IMR-90 (cell line): ENCODE data around the gene APC. TPM values are rescaled to one million over a fixed set of nuclear protein-coding genes. Genes with fewer than 3 reads are reported as not detected.

Experiments used
- ATAC-seq: fragments of 200-7000 bp; cut with Tn5 transposase; 2 replicates; pipeline ENCODE4 v1.9.1; 2020; ENCODE audit warnings: low read depth, mild to moderate bottlenecking, moderate library complexity
- BruUV-seq: library from RNA; stranded (reverse); fragments of 400-500 nt; replicated peaks from 2 replicates; lab custom pipeline; 2021; lab: Mats Ljungman, UMichigan
- CTCF ChIA-PET: fragments of 300-600 bp; formaldehyde crosslinking; extraction: SDS; loops from one replicate; lab custom pipeline; 2021; ENCODE audit warnings: antibody characterized with exemption; lab: Yijun Ruan, JAX
- POLR2A ChIA-PET: fragments of 300-600 bp; sonication (Branson Sonifier 250); formaldehyde crosslinking; loops from one replicate; lab custom pipeline; 2022; ENCODE audit warnings: antibody characterized with exemption; ENCODE audit not compliant: unreplicated experiment; lab: Charles Lee
- DNase-seq: peaks from one replicate; pipeline ENCODE4 v3.0.0; 2013
- H2AFZ ChIP-seq: replicated peaks from 2 replicates; pipeline ENCODE3; 2013; ENCODE audit warnings: low read length, mild to moderate bottlenecking; ENCODE audit not compliant: poor library complexity
- H2AK5ac ChIP-seq: 2 replicates; pipeline ENCODE4 v1.6.1; 2013; ENCODE audit warnings: low read depth, low read length, inconsistent platforms
- H2AK9ac ChIP-seq: replicated peaks from 2 replicates; pipeline ENCODE3; 2013; ENCODE audit warnings: mild to moderate bottlenecking, low read depth, low read length, moderate library complexity; ENCODE audit not compliant: poor library complexity
- H2BK120ac ChIP-seq: 2 replicates; pipeline ENCODE4 v1.6.1; 2013; ENCODE audit warnings: low read depth, low read length, inconsistent platforms
- H2BK15ac ChIP-seq: 3 replicates; pipeline ENCODE4 v1.6.1; 2013; ENCODE audit warnings: low read depth, low read length, inconsistent platforms
- H2BK20ac ChIP-seq: 2 replicates; pipeline ENCODE4 v1.6.1; 2013; ENCODE audit warnings: low read depth, mild to moderate bottlenecking, inconsistent platforms, low read length, moderate library complexity
- H2BK5ac ChIP-seq: 2 replicates; pipeline ENCODE4 v1.6.1; 2013; ENCODE audit warnings: mild to moderate bottlenecking, low read depth, low read length, inconsistent platforms; ENCODE audit not compliant: poor library complexity, severe bottlenecking
- H3K14ac ChIP-seq: replicated peaks from 2 replicates; pipeline ENCODE4 v1.6.1; 2013; ENCODE audit warnings: low read depth, low read length, inconsistent platforms
- H3K18ac ChIP-seq: 2 replicates; pipeline ENCODE4 v1.6.1; 2013; ENCODE audit warnings: low read depth, low read length, control low read depth
- H3K23ac ChIP-seq: 2 replicates; pipeline ENCODE4 v1.6.1; 2013; ENCODE audit warnings: low read depth, low read length, inconsistent platforms
- H3K27ac ChIP-seq: 2 replicates; pipeline ENCODE4 v1.5.1; 2013; ENCODE audit warnings: mild to moderate bottlenecking, control low read depth, low read length; ENCODE audit not compliant: insufficient read depth
- H3K27me3 ChIP-seq: 2 replicates; pipeline ENCODE4 v1.6.1; 2013; ENCODE audit warnings: low read length; ENCODE audit not compliant: control insufficient read depth, insufficient read depth
- H3K36me3 ChIP-seq: 2 replicates; pipeline ENCODE4 v1.6.1; 2013; ENCODE audit warnings: low read length, mixed read lengths; ENCODE audit not compliant: control insufficient read depth, insufficient read depth
- H3K4ac ChIP-seq: 2 replicates; pipeline ENCODE4 v1.6.1; 2013; ENCODE audit warnings: low read depth, low read length, inconsistent platforms
- H3K4me1 ChIP-seq: 2 replicates; pipeline ENCODE4 v1.6.1; 2013; ENCODE audit warnings: low read length, mixed read lengths; ENCODE audit not compliant: control insufficient read depth, insufficient read depth
- H3K4me2 ChIP-seq: 2 replicates; pipeline ENCODE4 v1.6.1; 2013; ENCODE audit warnings: low read depth, mild to moderate bottlenecking, control low read depth, low read length, moderate library complexity
- H3K4me3 ChIP-seq: 2 replicates; pipeline ENCODE4 v1.5.1; 2013; ENCODE audit warnings: low read depth, mild to moderate bottlenecking, control low read depth, low read length, moderate library complexity; ENCODE audit not compliant: insufficient read depth
- H3K56ac ChIP-seq: 2 replicates; pipeline ENCODE4 v1.6.1; 2013; ENCODE audit warnings: low read length, inconsistent platforms; ENCODE audit not compliant: insufficient read depth; ENCODE audit errors: extremely low read depth
- H3K79me1 ChIP-seq, 2 experiments: 2 replicates each; pipeline ENCODE4 v1.6.1; 2013; ENCODE audit warnings: low read length in 2 of 2, inconsistent platforms in 1 of 2, low read depth in 1 of 2
- H3K9ac ChIP-seq: 2 replicates; pipeline ENCODE4 v1.6.1; 2013; ENCODE audit warnings: low read depth, low read length, control low read depth
- H3K9me1 ChIP-seq: 2 replicates; pipeline ENCODE4 v1.6.1; 2013; ENCODE audit warnings: low read length, inconsistent platforms; ENCODE audit not compliant: insufficient read depth
- H3K9me3 ChIP-seq: 2 replicates; pipeline ENCODE4 v1.6.1; 2013; ENCODE audit warnings: low read length; ENCODE audit not compliant: control insufficient read depth, insufficient read depth
- H4K20me1 ChIP-seq: 2 replicates; pipeline ENCODE4 v1.6.1; 2013; ENCODE audit warnings: low read length, inconsistent platforms; ENCODE audit not compliant: insufficient read depth
- H4K5ac ChIP-seq: 2 replicates; pipeline ENCODE4 v1.6.1; 2013; ENCODE audit warnings: mild to moderate bottlenecking, low read depth, low read length, control low read depth
- H4K8ac ChIP-seq, 2 experiments: 2 replicates each; pipeline ENCODE4 v1.6.1; 2013; ENCODE audit warnings: low read depth in 2 of 2, low read length in 2 of 2, control low read depth in 1 of 2, inconsistent platforms in 1 of 2
- H4K91ac ChIP-seq: 2 replicates; pipeline ENCODE4 v1.6.1; 2013; ENCODE audit warnings: low read depth, low read length, inconsistent platforms; ENCODE audit not compliant: insufficient read depth
- CEBPB ChIP-seq: IDR thresholded peaks from 2 replicates; pipeline ENCODE4 v1.6.1; 2012; ENCODE audit warnings: low read depth, low read length, improper control_type of control experiment
- CHD1 ChIP-seq: IDR thresholded peaks from 2 replicates; pipeline ENCODE4 v1.6.1; 2012; ENCODE audit warnings: low read depth, low read length, improper control_type of control experiment
- FOS ChIP-seq: fragments of 150-350 bp; IDR thresholded peaks from 2 replicates; pipeline ENCODE4 v1.6.1; 2016; ENCODE audit warnings: low read depth, low read length
- MAFK ChIP-seq: IDR thresholded peaks from 2 replicates; pipeline ENCODE4 v1.6.1; 2012; ENCODE audit warnings: low read depth, low read length, improper control_type of control experiment
- MXI1 ChIP-seq: IDR thresholded peaks from 2 replicates; pipeline ENCODE4 v1.6.1; 2012; ENCODE audit warnings: low read depth, mild to moderate bottlenecking, low read length, moderate library complexity, borderline replicate concordance
- NFE2L2 ChIP-seq: fragments of 150-350 bp; IDR thresholded peaks from 2 replicates; pipeline ENCODE4 v1.6.1; 2016; ENCODE audit warnings: low read depth, mild to moderate bottlenecking, low read length
- RAD21 ChIP-seq: IDR thresholded peaks from 2 replicates; pipeline ENCODE4 v1.6.1; 2012; ENCODE audit warnings: low read length, improper control_type of control experiment
- RCOR1 ChIP-seq: IDR thresholded peaks from 2 replicates; pipeline ENCODE4 v1.6.1; 2012; ENCODE audit warnings: mild to moderate bottlenecking, low read length, improper control_type of control experiment; ENCODE audit not compliant: insufficient replicate concordance
- RFX5 ChIP-seq: IDR thresholded peaks from 2 replicates; pipeline ENCODE4 v1.8.0; 2012; ENCODE audit warnings: low read depth, mild to moderate bottlenecking, low read length, moderate library complexity
- SMC3 ChIP-seq: fragments of 150-350 bp; IDR thresholded peaks from 2 replicates; pipeline ENCODE4 v1.6.1; 2016; ENCODE audit warnings: low read depth, mild to moderate bottlenecking, antibody characterized with exemption, low read length, moderate library complexity
- WGBS, 2 experiments: methylation state at CpG; one replicate each; pipeline versions ENCODE4 v1.1.5 to v1.1.7; 2013; ENCODE audit warnings: missing lambda C conversion rate in 2 of 2; ENCODE audit not compliant: insufficient read length in 1 of 2; ENCODE audit errors: extremely low coverage in 2 of 2; 5-methylcytosine and 5-hydroxymethylcytosine counted together
- dilution Hi-C: fragments of 300-500 bp; cut with HindIII; formaldehyde crosslinking; loops from one replicate; pipeline ENCODE4 v1.14.3; 2018; ENCODE audit warnings: low sequenced_read_pairs; ENCODE audit not compliant: unreplicated experiment
- in situ Hi-C: fragments of 300-500 bp; cut with MboI; formaldehyde crosslinking; loops from 3 replicates; pipeline ENCODE4 v1.14.3; 2019; ENCODE audit warnings: low sequenced_read_pairs, inconsistent platforms, mixed read lengths
- intact Hi-C: fragments of 100-400 bp; cut with micrococcal nuclease; formaldehyde crosslinking; loops from 2 replicates; pipeline ENCODE4 v1.10.0; 2022
- polyA plus RNA-seq, 3 experiments: library from polyadenylated mRNA; depleted of rRNA; stranded (reverse); fragments of >200 nt; gene quantifications; 2 replicates each; pipeline ENCODE4 v1.2.3, GENCODE V29; 2012; ENCODE audit warnings: low replicate concordance in 1 of 3
- total RNA-seq: library from RNA; depleted of rRNA; stranded (reverse); fragments of >200 nt; gene quantifications from 2 replicates; pipeline ENCODE4 v1.2.3, GENCODE V29; 2012
- TF ChIP-seq, protein P1 (sequence below): conservative IDR thresholded peaks from 2 replicates; pipeline ENCODE4 v1.5.1; 2012; ENCODE audit warnings: mild to moderate bottlenecking, low read depth, low read length, improper control_type of control experiment
- TF ChIP-seq, protein P2 (sequence below): fragments of 150-350 bp; IDR thresholded peaks from 2 replicates; pipeline ENCODE4 v1.6.1; 2017; ENCODE audit warnings: mild to moderate bottlenecking, antibody characterized with exemption, low read length, low read depth
- TF ChIP-seq, protein P3 (sequence below): fragments of 150-350 bp; IDR thresholded peaks from 2 replicates; pipeline ENCODE4 v1.6.1; 2016; ENCODE audit warnings: low read depth, mild to moderate bottlenecking, low read length, moderate library complexity, borderline replicate concordance

Gene APC
- total and polyA plus RNA-seq, 2 of the 4 experiments (the other 2 are of a cell fraction) = 7.3 to 58.4 TPM

DNA sequence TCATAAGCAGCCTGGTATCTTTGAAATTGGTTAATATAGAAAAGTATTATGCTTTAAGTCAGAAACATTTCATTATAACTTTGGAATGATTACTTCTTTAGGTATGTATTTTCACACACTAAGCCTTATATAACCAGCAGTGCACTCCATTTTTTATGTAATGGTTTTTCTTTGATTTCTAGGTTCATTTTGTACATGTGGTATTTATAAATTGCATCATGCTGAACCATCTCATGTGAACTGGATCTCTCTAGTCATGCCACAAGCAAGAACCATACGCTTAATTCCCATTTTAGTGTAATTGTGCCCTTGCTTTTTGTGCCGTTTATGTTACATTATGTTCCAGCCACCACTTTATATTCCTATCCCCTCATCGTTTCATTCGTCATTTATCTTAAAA, 84.8 kb downstream of the APC start:
- intact Hi-C loops = no loop called here
- H2BK15ac ChIP-seq = no peak overlapping the region
- peaks cover 14% of the 10 kb centered on the region for H3K36me3 ChIP-seq
- H4K8ac ChIP-seq = no peak overlapping the region
- H3K18ac ChIP-seq = no peak overlapping the region
- TF ChIP-seq CHD1 (no peak), SMC3 (no peak), MXI1 (no peak), FOS (no peak), RCOR1 (no peak), NFE2L2 (no peak), RAD21 (no peak), MAFK (no peak), RFX5 (no peak), CEBPB (no peak)
- TF ChIP-seq, protein P1, sequence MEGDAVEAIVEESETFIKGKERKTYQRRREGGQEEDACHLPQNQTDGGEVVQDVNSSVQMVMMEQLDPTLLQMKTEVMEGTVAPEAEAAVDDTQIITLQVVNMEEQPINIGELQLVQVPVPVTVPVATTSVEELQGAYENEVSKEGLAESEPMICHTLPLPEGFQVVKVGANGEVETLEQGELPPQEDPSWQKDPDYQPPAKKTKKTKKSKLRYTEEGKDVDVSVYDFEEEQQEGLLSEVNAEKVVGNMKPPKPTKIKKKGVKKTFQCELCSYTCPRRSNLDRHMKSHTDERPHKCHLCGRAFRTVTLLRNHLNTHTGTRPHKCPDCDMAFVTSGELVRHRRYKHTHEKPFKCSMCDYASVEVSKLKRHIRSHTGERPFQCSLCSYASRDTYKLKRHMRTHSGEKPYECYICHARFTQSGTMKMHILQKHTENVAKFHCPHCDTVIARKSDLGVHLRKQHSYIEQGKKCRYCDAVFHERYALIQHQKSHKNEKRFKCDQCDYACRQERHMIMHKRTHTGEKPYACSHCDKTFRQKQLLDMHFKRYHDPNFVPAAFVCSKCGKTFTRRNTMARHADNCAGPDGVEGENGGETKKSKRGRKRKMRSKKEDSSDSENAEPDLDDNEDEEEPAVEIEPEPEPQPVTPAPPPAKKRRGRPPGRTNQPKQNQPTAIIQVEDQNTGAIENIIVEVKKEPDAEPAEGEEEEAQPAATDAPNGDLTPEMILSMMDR = no peak
- TF ChIP-seq, protein P2, sequence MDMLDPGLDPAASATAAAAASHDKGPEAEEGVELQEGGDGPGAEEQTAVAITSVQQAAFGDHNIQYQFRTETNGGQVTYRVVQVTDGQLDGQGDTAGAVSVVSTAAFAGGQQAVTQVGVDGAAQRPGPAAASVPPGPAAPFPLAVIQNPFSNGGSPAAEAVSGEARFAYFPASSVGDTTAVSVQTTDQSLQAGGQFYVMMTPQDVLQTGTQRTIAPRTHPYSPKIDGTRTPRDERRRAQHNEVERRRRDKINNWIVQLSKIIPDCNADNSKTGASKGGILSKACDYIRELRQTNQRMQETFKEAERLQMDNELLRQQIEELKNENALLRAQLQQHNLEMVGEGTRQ = no peak
- TF ChIP-seq, protein P3, sequence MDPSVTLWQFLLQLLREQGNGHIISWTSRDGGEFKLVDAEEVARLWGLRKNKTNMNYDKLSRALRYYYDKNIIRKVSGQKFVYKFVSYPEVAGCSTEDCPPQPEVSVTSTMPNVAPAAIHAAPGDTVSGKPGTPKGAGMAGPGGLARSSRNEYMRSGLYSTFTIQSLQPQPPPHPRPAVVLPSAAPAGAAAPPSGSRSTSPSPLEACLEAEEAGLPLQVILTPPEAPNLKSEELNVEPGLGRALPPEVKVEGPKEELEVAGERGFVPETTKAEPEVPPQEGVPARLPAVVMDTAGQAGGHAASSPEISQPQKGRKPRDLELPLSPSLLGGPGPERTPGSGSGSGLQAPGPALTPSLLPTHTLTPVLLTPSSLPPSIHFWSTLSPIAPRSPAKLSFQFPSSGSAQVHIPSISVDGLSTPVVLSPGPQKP = no peak
- H3K9ac ChIP-seq = no peak overlapping the region
- H3K4me3 ChIP-seq = no peak overlapping the region
- no peak overlapping the region for H4K91ac ChIP-seq
- no peaks in the 10 kb centered on the region for H3K9me3 ChIP-seq
- BruUV-seq = no TSS peak
- H3K4me1 ChIP-seq = no peaks in the 10 kb centered on the region
- H3K14ac ChIP-seq = no peak overlapping the region
- H3K27ac ChIP-seq = no peak overlapping the region
- no peak overlapping the region for H3K23ac ChIP-seq
- H3K4me2 ChIP-seq = no peak overlapping the region
- H2AK5ac ChIP-seq = no peak overlapping the region
- H2BK120ac ChIP-seq = no peak overlapping the region
- H2AK9ac ChIP-seq = no peak overlapping the region
- no peak overlapping the region for H2BK5ac ChIP-seq
- 76% methylated on average over 2 of the region's 4 CpGs; no CpG with 5 or more reads in 1 of the 2 experiments for WGBS, 2 experiments
- H3K79me1 ChIP-seq = no peaks in the 10 kb centered on the region; a peak in 1 of 4 replicates
- peaks cover 4% of the 10 kb centered on the region; the same call in 1 of the 2 replicates for H3K9me1 ChIP-seq
- POLR2A ChIA-PET = no interaction called here
- H3K4ac ChIP-seq = no peak overlapping the region
- no peak overlapping the region for H3K56ac ChIP-seq
- H3K27me3 ChIP-seq = no peaks in the 10 kb centered on the region
- dilution Hi-C loops = no loop called here
- no peak overlapping the region for H4K5ac ChIP-seq
- H4K20me1 ChIP-seq = no peaks in the 10 kb centered on the region
- in situ Hi-C loops = no loop called here
- DNase-seq (peak; percentile 18), ATAC-seq (no peak)
- CTCF ChIA-PET = no interaction called here
- H2BK20ac ChIP-seq = no peak overlapping the region
- no peak overlapping the region for H2AFZ ChIP-seq
